GM18526 (cell line): Measurements from ENCODE around the gene GLI1.

Source experiments
- POLR2A ChIP-seq: IDR thresholded peaks from 3 replicates; pipeline ENCODE4 v1.6.1; 2011; ENCODE audit not compliant: insufficient read length; ENCODE audit errors: extremely low read depth

GLI1 gene

GRCh38 chr12:57489157-57489641, 29.6 kb downstream of the GLI1 start:
- TF ChIP-seq POLR2A = no peak

- TF ChIP-seq POLR2A = no peak
These were observed 30.5 kb downstream of the GLI1 start for GRCh38 chr12:57490126-57490525.

GRCh38 chr12:57491393-57492280, 32.1 kb downstream of the GLI1 start:
- no peak for TF ChIP-seq POLR2A

- no peak for TF ChIP-seq POLR2A
These were observed 37.2 kb downstream of the GLI1 start for GRCh38 chr12:57496822-57497221.

- TF ChIP-seq POLR2A = no peak
These were observed 37.9 kb downstream of the GLI1 start for GRCh38 chr12:57497223-57498131.

GRCh38 chr12:57498132-57498502, 38.5 kb downstream of the GLI1 start:
- TF ChIP-seq POLR2A = no peak

- TF ChIP-seq POLR2A = no peak
These were observed 39.0 kb downstream of the GLI1 start for GRCh38 chr12:57498571-57498970.

GRCh38 chr12:57500213-57500612, 40.6 kb downstream of the GLI1 start:
- TF ChIP-seq POLR2A = no peak

GRCh38 chr12:57511161-57511560, 51.6 kb downstream of the GLI1 start:
- TF ChIP-seq POLR2A = no peak

GRCh38 chr12:57511588-57512325, 52.2 kb downstream of the GLI1 start:
- no peak for TF ChIP-seq POLR2A

GRCh38 chr12:57512665-57513064, 53.1 kb downstream of the GLI1 start:
- TF ChIP-seq POLR2A = no peak

- no peak for TF ChIP-seq POLR2A
These were observed 53.7 kb downstream of the GLI1 start for GRCh38 chr12:57513266-57513665.

GRCh38 chr12:57514720-57515407, 55.3 kb downstream of the GLI1 start:
- TF ChIP-seq POLR2A = no peak

GRCh38 chr12:57515408-57515933, 55.9 kb downstream of the GLI1 start:
- TF ChIP-seq POLR2A = peak; percentile 3
